Lower lobe of right lung (tissue), 2 donors: ENCODE data around the gene PELI2. TPM values are rescaled to one million over a fixed set of nuclear protein-coding genes. Genes with fewer than 3 reads are reported as not detected.
A peak's percentile ranks its signal among the peaks of the same experiment; 100 is the strongest.

Source experiments
- ATAC-seq, 2 donors: fragments of 200-7000 bp; cut with Tn5 transposase; one replicate each; pipeline ENCODE4 v1.9.1; 2020 to 2022; ENCODE audit warnings: mild to moderate bottlenecking in 2 of 2, moderate library complexity in 2 of 2
- DNase-seq: peaks from one replicate; pipeline ENCODE4 v3.0.0-alpha.2; 2020
- H3K27ac ChIP-seq: fragments of 200-600 bp; one replicate; pipeline ENCODE4 v1.8.0; 2022
- H3K27me3 ChIP-seq: fragments of 200-600 bp; one replicate; pipeline ENCODE4 v1.8.0; 2022; ENCODE audit warnings: low read depth
- H3K36me3 ChIP-seq: fragments of 200-600 bp; one replicate; pipeline ENCODE4 v1.8.0; 2022; ENCODE audit warnings: mild to moderate bottlenecking
- H3K4me1 ChIP-seq: fragments of 200-600 bp; one replicate; pipeline ENCODE4 v1.8.0; 2022
- H3K4me3 ChIP-seq: fragments of 200-600 bp; one replicate; pipeline ENCODE4 v1.8.0; 2022; ENCODE audit warnings: mild to moderate bottlenecking
- H3K9me3 ChIP-seq: fragments of 200-600 bp; one replicate; pipeline ENCODE4 v1.8.0; 2022
- intact Hi-C: fragments of 100-400 bp; cut with DNase I; formaldehyde crosslinking; loops from one replicate; pipeline ENCODE4 v1.11.0; 2022
- total RNA-seq: library from RNA; stranded (reverse); fragmentation: NEBNext Ultra II Directional; extraction: Animal tissue kit (Norgen Biotek cat#: 25700); gene quantifications from one replicate; pipeline ENCODE4 v1.2.1, GENCODE V29; 2021
- TF ChIP-seq, protein P1 (sequence below): fragments of 200-600 bp; IDR thresholded peaks from one replicate; pipeline ENCODE4 v1.8.0; 2022; ENCODE audit warnings: antibody characterized with exemption, mild to moderate bottlenecking
- donor health status: DM: no; HTN: yes; CAD: no; lungs with severe emphysema.

PELI2 gene
- total RNA-seq, 1 donor from 2014 or later = 22.2 TPM

DNA sequence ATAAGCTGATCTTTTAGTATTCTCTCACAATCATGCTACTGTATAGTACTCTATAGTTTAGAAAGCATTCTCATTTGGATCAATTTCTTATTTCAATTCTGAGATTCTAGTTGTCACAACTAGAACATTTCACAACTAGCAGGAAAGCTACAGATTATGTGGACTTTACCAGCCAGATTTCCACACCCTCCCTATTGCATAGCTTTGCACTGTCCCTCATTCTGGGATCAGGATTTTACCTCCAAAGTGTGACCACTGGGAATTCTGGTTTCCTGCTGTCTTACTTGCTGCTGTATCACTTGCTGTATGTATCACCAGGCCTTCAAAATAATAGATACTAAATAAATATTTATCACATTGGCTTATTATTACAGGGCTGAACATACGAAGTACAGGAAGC, 10.2 kb upstream of the PELI2 start:
- Histone ChIP-seq H3K27ac (no peak overlapping the region), H3K36me3 (no peaks in the 10 kb centered on the region), H3K4me3 (no peak overlapping the region), H3K9me3 (no peaks in the 10 kb centered on the region), H3K27me3 (no peaks in the 10 kb centered on the region), H3K4me1 (no peaks in the 10 kb centered on the region)
- intact Hi-C loops = no loop called here
- DNase-seq (no peak), ATAC-seq (no peak)
- TF ChIP-seq, protein P1, sequence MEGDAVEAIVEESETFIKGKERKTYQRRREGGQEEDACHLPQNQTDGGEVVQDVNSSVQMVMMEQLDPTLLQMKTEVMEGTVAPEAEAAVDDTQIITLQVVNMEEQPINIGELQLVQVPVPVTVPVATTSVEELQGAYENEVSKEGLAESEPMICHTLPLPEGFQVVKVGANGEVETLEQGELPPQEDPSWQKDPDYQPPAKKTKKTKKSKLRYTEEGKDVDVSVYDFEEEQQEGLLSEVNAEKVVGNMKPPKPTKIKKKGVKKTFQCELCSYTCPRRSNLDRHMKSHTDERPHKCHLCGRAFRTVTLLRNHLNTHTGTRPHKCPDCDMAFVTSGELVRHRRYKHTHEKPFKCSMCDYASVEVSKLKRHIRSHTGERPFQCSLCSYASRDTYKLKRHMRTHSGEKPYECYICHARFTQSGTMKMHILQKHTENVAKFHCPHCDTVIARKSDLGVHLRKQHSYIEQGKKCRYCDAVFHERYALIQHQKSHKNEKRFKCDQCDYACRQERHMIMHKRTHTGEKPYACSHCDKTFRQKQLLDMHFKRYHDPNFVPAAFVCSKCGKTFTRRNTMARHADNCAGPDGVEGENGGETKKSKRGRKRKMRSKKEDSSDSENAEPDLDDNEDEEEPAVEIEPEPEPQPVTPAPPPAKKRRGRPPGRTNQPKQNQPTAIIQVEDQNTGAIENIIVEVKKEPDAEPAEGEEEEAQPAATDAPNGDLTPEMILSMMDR = no peak

DNA sequence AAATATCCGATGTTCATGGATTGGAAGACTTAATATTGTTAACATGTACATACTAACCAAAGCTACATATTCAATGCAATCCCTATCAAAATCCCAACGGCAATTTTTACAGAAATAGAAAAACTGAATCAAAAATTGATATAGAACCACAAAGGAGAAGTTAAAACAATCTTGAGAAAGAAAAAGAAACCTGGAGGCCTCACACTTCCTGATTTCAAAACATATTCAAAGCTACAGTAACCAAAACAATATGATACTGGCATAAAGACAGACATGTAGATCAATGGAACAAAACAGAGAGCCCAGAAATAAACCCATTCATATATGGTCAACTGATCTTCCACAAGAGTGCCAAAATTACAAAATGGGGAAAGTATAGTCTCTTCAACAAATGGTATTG, 5.4 kb upstream of the PELI2 start:
- H3K4me3 ChIP-seq = no peak overlapping the region
- intact Hi-C loops = no loop called here
- no peaks in the 10 kb centered on the region for H3K4me1 ChIP-seq
- ATAC-seq = no peak
- H3K9me3 ChIP-seq = no peaks in the 10 kb centered on the region
- DNase-seq = no peak
- no peak overlapping the region for H3K27ac ChIP-seq
- no peaks in the 10 kb centered on the region for H3K36me3 ChIP-seq
- TF ChIP-seq, protein P1 = no peak
- H3K27me3 ChIP-seq = no peaks in the 10 kb centered on the region

DNA sequence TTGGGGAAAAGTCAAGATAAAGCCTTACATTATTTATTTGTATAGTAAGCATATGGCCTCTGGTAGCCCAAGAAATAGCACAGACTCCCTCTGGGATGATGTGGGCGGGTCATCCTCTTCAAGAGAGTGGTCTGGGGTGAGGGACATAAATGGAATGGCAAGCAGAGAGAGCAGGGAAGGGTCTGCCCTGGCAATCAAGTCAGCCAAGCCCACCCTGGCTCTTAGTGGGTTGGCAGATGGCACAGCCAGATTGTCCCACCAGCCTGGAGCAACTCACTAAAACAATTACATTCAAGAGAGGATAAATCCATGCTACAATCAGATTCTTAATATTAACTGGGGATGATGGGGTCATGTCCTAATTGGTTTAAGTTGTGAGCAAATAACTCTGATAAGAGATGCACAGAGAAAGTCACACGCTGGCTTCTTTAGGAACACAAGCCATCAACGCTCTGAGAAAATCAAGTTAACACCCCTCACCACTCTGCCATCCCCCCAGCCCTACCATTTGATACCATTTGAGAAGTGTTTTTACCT, 2.8 kb upstream of the PELI2 start:
- peaks cover 8% of the 10 kb centered on the region for H3K4me1 ChIP-seq
- no peaks in the 10 kb centered on the region for H3K27me3 ChIP-seq
- no peak overlapping the region for H3K27ac ChIP-seq
- intact Hi-C loops = no loop called here
- TF ChIP-seq, protein P1 = no peak
- no peak for ATAC-seq
- DNase-seq = no peak
- no peaks in the 10 kb centered on the region for H3K9me3 ChIP-seq
- no peak overlapping the region for H3K4me3 ChIP-seq
- no peaks in the 10 kb centered on the region for H3K36me3 ChIP-seq

DNA sequence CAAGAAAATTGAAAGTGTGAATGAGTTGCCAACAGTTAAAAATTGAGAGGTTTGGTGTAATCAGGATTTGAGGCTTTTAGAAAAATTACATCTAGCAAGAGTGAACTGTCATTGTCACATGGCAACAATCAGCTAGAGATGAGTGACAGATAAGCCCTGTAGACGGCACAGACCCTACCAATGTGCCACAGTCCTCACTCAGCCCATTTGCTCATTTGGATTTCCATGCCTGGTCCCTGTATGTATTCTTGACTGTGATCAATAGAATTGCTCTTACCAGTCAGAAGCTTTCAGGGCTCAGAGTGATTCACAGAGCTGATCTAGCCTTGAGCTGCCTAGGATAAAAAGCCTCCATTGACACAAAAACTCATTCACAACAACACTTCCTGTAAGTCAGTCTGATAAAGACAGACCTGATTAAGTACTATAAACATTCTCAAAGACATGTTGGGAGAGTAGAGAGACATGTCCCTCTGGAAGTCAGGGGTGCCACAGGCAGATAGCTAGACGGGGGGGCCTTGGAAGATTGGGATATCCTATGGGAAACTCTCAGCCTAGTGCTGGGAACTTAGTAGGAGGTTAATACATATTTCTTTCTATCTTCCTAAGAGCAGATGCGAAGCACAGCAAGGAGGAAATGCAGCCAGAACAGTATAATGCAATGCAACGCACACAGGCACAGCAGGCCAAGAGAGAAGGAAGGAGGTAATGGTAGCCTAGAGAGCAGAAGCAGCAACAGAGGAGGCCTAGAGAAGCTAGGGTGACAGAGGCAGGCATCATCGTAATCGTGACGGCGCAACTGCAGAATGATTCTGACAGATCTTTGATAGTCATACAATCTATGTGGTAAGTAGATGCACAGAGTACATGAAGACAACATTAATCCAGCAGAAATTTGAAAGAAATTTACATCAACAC, 2.0 kb upstream of the PELI2 start:
- intact Hi-C loops = no loop called here
- Histone ChIP-seq H3K27me3 (no peaks in the 10 kb centered on the region), H3K4me3 (no peak overlapping the region), H3K36me3 (no peaks in the 10 kb centered on the region), H3K9me3 (no peaks in the 10 kb centered on the region), H3K27ac (no peak overlapping the region), H3K4me1 (peaks cover 16% of the 10 kb centered on the region)
- DNase-seq = no peak
- TF ChIP-seq, protein P1 = no peak
- ATAC-seq = no peak

DNA sequence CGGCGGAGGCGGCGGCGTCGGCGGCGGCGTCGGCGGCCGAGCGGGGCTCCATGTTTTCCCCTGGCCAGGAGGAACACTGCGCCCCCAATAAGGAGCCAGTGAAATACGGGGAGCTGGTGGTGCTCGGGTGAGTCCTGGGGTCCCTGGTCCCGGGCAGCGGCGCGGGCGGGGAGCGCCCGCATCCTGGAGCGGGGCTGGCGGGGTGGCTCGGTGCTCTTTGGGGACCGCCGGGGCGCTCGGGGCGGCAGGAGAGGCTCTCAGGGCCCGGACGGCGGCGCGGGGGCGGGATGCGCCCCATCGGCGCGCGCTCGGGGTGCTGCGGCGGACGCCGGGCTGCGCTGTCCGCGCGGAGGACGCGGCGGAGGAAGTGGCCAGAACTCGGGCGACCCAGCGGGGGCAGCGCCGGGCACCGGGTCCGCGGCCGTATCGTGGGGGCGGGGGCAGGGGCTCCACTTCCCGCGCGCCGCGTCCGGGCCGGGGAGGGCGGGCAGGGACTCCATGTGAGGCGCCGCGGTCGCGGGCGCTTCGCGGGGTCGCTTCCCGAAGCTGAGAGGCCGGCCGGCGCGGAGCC, 485 bp downstream of the PELI2 start:
- intact Hi-C loops = no loop called here
- TF ChIP-seq, protein P1 = no peak
- peak; percentile 57 to 58 for ATAC-seq

More for the DNA sequence above, 485 bp downstream of the PELI2 start:
- Histone ChIP-seq H3K4me3 (peak overlapping the region; percentile 79), H3K27me3 (no peaks in the 10 kb centered on the region), H3K27ac (peak overlapping the region; percentile 90), H3K36me3 (no peaks in the 10 kb centered on the region), H3K9me3 (no peaks in the 10 kb centered on the region), H3K4me1 (peaks cover 16% of the 10 kb centered on the region)
- DNase-seq = peak; percentile 70
